HK-2 (cell line): ENCODE measurements around the gene DMAC2.
"Not testable (repeated sequence)": the region's sequence is repeated elsewhere in the genome, so short reads cannot be mapped to it uniquely, and the experiment has no call there.

Experiments used
- DNase-seq: peaks from one replicate; pipeline ENCODE4 v3.0.0-alpha.2; 2018; ENCODE audit not compliant: unreplicated experiment

Gene DMAC2

GRCh38 chr19:41439441-41440222, at the start of gene DMAC2:
DMAC2 (minus strand) TSS chr19:41439912; CDS start chr19:41439899, 13 bp downstream.
- peak; percentile 95 for DNase-seq

GRCh38 chr19:41486953-41487352, 47.2 kb upstream of the DMAC2 start:
- DNase-seq: not testable (repeated sequence)

GRCh38 chr19:41484822-41485221, 45.1 kb upstream of the DMAC2 start:
- DNase-seq: no peak

- no peak for DNase-seq
These were observed 40.6 kb upstream of the DMAC2 start for GRCh38 chr19:41480336-41480735.

GRCh38 chr19:41479757-41480191, 40.1 kb upstream of the DMAC2 start:
- no peak for DNase-seq

GRCh38 chr19:41478875-41479756, 39.4 kb upstream of the DMAC2 start:
- no peak for DNase-seq

GRCh38 chr19:41478171-41478570, 38.5 kb upstream of the DMAC2 start:
- DNase-seq: no peak

GRCh38 chr19:41476583-41476982, 36.9 kb upstream of the DMAC2 start:
- no peak for DNase-seq

- not testable (repeated sequence) for DNase-seq
These were observed 23.8 kb upstream of the DMAC2 start for GRCh38 chr19:41463257-41464256.

- no peak for DNase-seq
These were observed 22.8 kb upstream of the DMAC2 start for GRCh38 chr19:41462497-41462896.

GRCh38 chr19:41457241-41457640, 17.5 kb upstream of the DMAC2 start:
- no peak for DNase-seq

GRCh38 chr19:41456342-41456918, 16.7 kb upstream of the DMAC2 start:
- DNase-seq: no peak

- no peak for DNase-seq
These were observed 16.2 kb upstream of the DMAC2 start for GRCh38 chr19:41455936-41456335.

- no peak for DNase-seq
These were observed 13.0 kb upstream of the DMAC2 start for GRCh38 chr19:41452584-41453275.

GRCh38 chr19:41449865-41450178, 10.1 kb upstream of the DMAC2 start:
- no peak for DNase-seq

GRCh38 chr19:41449079-41449864, 9.6 kb upstream of the DMAC2 start:
- DNase-seq: peak; percentile 78

GRCh38 chr19:41447732-41448332, 8.1 kb upstream of the DMAC2 start:
- DNase-seq: no peak

- no peak for DNase-seq
These were observed 5.9 kb upstream of the DMAC2 start for GRCh38 chr19:41445575-41445974.

GRCh38 chr19:41443813-41444455, 4.2 kb upstream of the DMAC2 start:
- DNase-seq: no peak
